ENCODE measurements around the gene PSMB11. TPM values are rescaled to one million over a fixed set of nuclear protein-coding genes. Genes with fewer than 3 reads are reported as not detected.

PSMB11 gene
- polyA plus RNA-seq, 1 donor from 2014 or later: not detected

GRCh38 chr14:23070262-23071129 lies 28.5 kb downstream of the PSMB11 start:
- H3K4me3 Mint-ChIP-seq: peak overlapping the region; percentile 88 to 98 (median 95)
- H3K27ac Mint-ChIP-seq: peak overlapping the region; percentile 88 to 94 (median 93)
- H3K27me3 Mint-ChIP-seq: no peaks in the 10 kb centered on the region
- H3K4me1 Mint-ChIP-seq: peaks cover 20 to 30% (median 25%) of the 10 kb centered on the region in 3 donors
- H3K9me3 Mint-ChIP-seq: no peaks in the 10 kb centered on the region
- peaks cover 3% of the 10 kb centered on the region for H3K36me3 Mint-ChIP-seq

DNA sequence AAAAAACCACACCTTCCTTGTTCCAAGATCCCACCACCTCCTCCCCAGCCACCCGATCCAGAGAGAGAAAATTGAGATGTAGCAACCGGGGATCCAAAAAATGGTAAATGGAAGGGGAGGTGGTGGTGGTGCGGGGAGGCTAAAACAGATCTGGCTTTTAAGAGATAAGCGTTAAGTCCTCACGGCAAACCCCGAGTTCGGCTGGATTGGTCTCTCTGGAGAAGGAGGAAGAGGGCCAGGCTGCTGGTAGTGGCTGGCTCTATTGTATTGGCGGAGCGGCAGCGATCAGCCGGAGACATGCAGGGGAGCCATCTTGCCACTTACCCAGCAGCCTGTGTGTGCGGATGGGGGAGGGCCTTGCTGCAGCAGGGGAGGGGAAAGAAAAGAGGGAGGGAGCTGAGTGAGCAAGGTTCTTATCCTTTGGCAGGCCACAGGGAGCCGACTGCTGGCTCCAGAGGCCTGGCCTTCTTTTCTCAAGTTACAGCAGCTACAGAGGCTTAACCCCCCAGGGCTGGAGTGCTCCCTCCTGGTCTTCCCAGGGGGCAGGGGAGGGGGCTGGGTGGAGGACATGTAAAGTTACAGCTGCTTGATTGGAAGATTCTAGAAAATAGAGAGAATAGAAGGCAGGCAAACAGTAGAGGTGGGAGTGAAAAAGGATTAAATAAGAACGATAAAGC lies 29.4 kb downstream of the PSMB11 start:
- Mint-ChIP-seq H3K27me3 (no peaks in the 10 kb centered on the region), H3K4me3 (peak overlapping the region; percentile 88 to 98 (median 95)), H3K36me3 (no peaks in the 10 kb centered on the region), H3K27ac (peak overlapping the region; percentile 88 to 94 (median 93)), H3K4me1 (peaks cover 20 to 30% (median 25%) of the 10 kb centered on the region in 3 donors), H3K9me3 (no peaks in the 10 kb centered on the region)

DNA sequence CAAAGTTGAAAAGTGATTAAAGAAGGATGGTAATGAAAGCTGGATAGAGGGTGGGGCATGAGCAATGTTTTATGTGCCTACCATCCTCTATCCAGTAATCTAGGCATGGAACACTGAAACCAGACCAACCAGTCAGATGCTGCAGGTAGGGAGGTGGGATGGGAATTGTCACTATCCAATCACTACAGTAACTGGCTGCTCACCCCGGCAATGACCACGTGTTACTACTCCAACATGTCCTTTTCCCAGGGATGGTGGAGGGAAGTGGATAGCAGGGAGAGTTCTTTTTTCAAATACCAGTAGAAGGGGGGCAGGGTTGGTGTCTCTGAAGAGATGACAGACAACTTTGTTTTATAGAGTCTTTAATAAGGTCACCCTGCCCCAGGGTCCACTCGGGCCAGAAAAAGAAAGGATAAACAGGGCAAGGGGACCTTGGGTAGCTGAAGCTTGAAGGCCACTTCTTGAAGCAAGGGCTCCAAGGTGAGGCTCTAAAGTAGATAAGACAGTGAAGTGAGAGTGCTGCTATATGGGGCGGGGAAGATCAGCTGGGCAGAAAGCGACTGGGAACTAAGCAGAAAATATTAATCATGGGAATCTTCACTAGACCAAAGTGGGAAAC lies 30.0 kb downstream of the PSMB11 start:
- peaks cover 20 to 30% (median 25%) of the 10 kb centered on the region in 3 donors for H3K4me1 Mint-ChIP-seq
- no peaks in the 10 kb centered on the region for H3K9me3 Mint-ChIP-seq
- no peaks in the 10 kb centered on the region for H3K27me3 Mint-ChIP-seq
- H3K4me3 Mint-ChIP-seq: peak overlapping the region; percentile 88 to 98 (median 95)
- no peaks in the 10 kb centered on the region for H3K36me3 Mint-ChIP-seq
- peak overlapping the region in 2 of 3 donors; percentile 88 to 93 for H3K27ac Mint-ChIP-seq

DNA sequence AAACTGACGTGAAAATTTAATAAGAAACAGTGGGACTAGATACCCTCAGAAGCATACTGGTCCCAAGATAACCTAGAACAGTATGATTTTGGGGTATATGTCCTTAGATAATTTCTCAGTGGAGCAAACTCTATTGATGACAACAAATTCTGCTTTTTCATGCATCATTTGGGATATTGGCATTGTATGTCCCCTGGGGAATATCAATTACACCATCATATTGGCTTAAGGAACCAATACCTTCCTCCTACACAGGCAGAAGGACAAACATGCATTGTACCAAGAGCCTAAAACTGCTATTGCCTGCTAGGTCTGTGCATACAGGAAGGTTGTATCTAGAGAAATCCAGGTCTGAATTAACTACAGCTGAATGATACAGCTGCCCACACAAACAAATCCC lies 32.9 kb downstream of the PSMB11 start:
- Mint-ChIP-seq H3K4me3 (no peak overlapping the region), H3K9me3 (no peaks in the 10 kb centered on the region), H3K36me3 (no peaks in the 10 kb centered on the region), H3K27me3 (no peaks in the 10 kb centered on the region), H3K4me1 (peaks cover 14 to 23% (median 18%) of the 10 kb centered on the region in 3 donors), H3K27ac (no peak overlapping the region)

DNA sequence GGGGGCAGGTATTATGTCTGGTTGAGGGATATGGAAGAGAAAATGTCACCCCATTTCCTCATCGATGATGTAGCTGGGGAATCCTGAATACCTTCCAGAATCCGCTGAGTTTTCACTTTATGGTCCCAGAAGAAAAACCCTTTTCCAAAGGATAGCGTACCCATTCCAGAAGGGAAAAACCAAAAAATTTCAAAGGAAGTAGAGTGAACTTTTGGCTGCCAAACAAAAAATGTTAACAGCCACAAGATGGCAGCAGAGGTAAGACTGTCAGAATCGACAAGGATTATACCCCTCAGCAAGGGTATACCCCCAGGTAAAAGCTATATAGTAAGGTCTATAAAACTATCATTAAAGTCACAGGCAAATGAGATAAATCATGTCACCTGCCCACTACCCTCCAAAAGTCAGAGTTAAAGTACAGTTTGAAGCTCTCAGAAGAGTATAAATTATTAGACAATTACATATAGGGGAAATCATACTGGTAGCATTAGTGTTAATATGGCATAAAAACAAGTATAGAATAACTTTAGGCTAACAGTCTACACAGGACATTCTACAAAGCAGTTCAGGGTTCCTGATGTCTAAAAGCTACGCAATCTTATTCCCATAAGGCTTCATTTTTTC lies 34.9 kb downstream of the PSMB11 start:
- Mint-ChIP-seq H3K27ac (peak overlapping the region in 2 of 3 donors; percentile 35 to 39), H3K9me3 (no peaks in the 10 kb centered on the region), H3K4me3 (no peak overlapping the region), H3K36me3 (no peaks in the 10 kb centered on the region), H3K27me3 (no peaks in the 10 kb centered on the region), H3K4me1 (peaks cover 1 to 8% (median 4%) of the 10 kb centered on the region in 3 donors)

- Mint-ChIP-seq H3K4me3 (no peak overlapping the region), H3K4me1 (no peaks in the 10 kb centered on the region), H3K36me3 (no peaks in the 10 kb centered on the region), H3K9me3 (no peaks in the 10 kb centered on the region), H3K27ac (peak overlapping the region in 2 of 3 donors; percentile 32 to 57), H3K27me3 (no peaks in the 10 kb centered on the region)
Measured at GRCh38 chr14:23077962-23078361, 36.0 kb downstream of the PSMB11 start.

- peak overlapping the region in 1 of 3 donors; percentile 32 for H3K27ac Mint-ChIP-seq
- no peaks in the 10 kb centered on the region for H3K4me1 Mint-ChIP-seq
- no peaks in the 10 kb centered on the region for H3K27me3 Mint-ChIP-seq
- no peak overlapping the region for H3K4me3 Mint-ChIP-seq
- no peaks in the 10 kb centered on the region for H3K36me3 Mint-ChIP-seq
- no peaks in the 10 kb centered on the region for H3K9me3 Mint-ChIP-seq
Measured at GRCh38 chr14:23078692-23079116, 36.7 kb downstream of the PSMB11 start.

GRCh38 chr14:23079716-23080115 lies 37.7 kb downstream of the PSMB11 start:
- Mint-ChIP-seq H3K27ac (peak overlapping the region in 1 of 3 donors; percentile 46), H3K27me3 (no peaks in the 10 kb centered on the region), H3K36me3 (no peaks in the 10 kb centered on the region), H3K9me3 (no peaks in the 10 kb centered on the region), H3K4me3 (no peak overlapping the region), H3K4me1 (no peaks in the 10 kb centered on the region)

- H3K4me3 Mint-ChIP-seq: no peak overlapping the region
- no peaks in the 10 kb centered on the region for H3K4me1 Mint-ChIP-seq
- H3K9me3 Mint-ChIP-seq: no peaks in the 10 kb centered on the region
- H3K36me3 Mint-ChIP-seq: no peaks in the 10 kb centered on the region
- H3K27me3 Mint-ChIP-seq: no peaks in the 10 kb centered on the region
- H3K27ac Mint-ChIP-seq: no peak overlapping the region
Measured at GRCh38 chr14:23080474-23080873, 38.5 kb downstream of the PSMB11 start.

DNA sequence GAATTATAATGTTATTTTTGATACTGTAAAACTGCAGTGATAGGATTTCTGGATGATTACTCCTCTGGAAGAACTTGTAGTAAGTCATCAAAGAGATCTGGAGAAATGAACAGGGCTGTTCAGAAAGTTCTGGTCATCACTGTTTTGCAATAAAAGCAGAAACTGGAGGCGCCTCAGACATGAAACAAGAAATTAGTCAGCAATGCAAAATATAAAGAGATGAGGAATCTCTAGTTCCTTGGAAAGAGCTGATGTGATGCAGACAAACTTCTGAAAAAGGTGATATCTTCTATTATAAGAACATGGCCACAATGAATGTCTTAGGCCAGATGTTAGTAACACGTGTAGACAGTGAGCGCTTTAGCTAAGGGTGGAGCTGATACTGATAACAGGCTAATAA lies 43.4 kb downstream of the PSMB11 start:
- no peaks in the 10 kb centered on the region for H3K27me3 Mint-ChIP-seq
- H3K4me3 Mint-ChIP-seq: peak overlapping the region in 1 of 4 donors; percentile 16
- H3K4me1 Mint-ChIP-seq: peaks cover 5 to 9% (median 5%) of the 10 kb centered on the region in 3 donors
- no peaks in the 10 kb centered on the region for H3K9me3 Mint-ChIP-seq
- peaks cover 6% of the 10 kb centered on the region for H3K36me3 Mint-ChIP-seq
- no peak overlapping the region for H3K27ac Mint-ChIP-seq

- Mint-ChIP-seq H3K4me3 (no peak overlapping the region), H3K36me3 (peaks cover 6% of the 10 kb centered on the region), H3K9me3 (no peaks in the 10 kb centered on the region), H3K27me3 (no peaks in the 10 kb centered on the region), H3K4me1 (peaks cover 5 to 10% (median 5%) of the 10 kb centered on the region in 3 donors), H3K27ac (peak overlapping the region in 1 of 3 donors; percentile 67)
Measured at GRCh38 chr14:23086565-23086964, 44.6 kb downstream of the PSMB11 start.

GRCh38 chr14:23089498-23090253 lies 47.7 kb downstream of the PSMB11 start:
- H3K27ac Mint-ChIP-seq: no peak overlapping the region
- H3K4me3 Mint-ChIP-seq: peak overlapping the region in 1 of 4 donors; percentile 40
- no peaks in the 10 kb centered on the region for H3K9me3 Mint-ChIP-seq
- H3K27me3 Mint-ChIP-seq: no peaks in the 10 kb centered on the region
- H3K36me3 Mint-ChIP-seq: peaks cover 6% of the 10 kb centered on the region
- H3K4me1 Mint-ChIP-seq: peaks cover 5 to 25% (median 13%) of the 10 kb centered on the region in 3 donors

DNA sequence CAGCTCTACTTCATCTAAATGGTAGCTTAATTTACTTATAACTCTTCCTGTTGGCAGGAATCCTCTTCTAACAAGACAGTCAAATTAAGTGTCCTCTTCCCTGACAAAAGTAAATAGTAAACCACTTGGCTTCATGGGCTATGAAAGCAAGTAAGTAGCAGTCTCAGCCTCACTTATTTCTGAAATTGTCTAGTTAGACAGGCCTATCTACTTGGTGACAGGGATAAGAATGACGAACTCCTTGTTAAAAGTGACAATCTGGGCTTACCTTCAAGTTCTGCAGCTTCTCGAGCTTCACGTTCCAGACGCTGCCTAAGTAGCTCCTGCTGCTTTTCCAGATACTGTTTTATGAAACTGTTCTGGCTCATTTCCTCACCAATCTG lies 48.2 kb downstream of the PSMB11 start:
- Mint-ChIP-seq H3K9me3 (no peaks in the 10 kb centered on the region), H3K27ac (no peak overlapping the region), H3K27me3 (no peaks in the 10 kb centered on the region), H3K36me3 (peaks cover 6% of the 10 kb centered on the region), H3K4me3 (peak overlapping the region in 1 of 4 donors; percentile 67), H3K4me1 (peaks cover 5 to 25% (median 13%) of the 10 kb centered on the region in 3 donors)
